ENCODE results near the gene PHYKPL. TPM values are rescaled to one million over a fixed set of nuclear protein-coding genes. Genes with fewer than 3 reads are reported as not detected.

Gene PHYKPL
- total and polyA plus RNA-seq, 2 donors (not counting 1 experiment from before 2014, with no cell fraction given), result 263 to 313 TPM

DNA sequence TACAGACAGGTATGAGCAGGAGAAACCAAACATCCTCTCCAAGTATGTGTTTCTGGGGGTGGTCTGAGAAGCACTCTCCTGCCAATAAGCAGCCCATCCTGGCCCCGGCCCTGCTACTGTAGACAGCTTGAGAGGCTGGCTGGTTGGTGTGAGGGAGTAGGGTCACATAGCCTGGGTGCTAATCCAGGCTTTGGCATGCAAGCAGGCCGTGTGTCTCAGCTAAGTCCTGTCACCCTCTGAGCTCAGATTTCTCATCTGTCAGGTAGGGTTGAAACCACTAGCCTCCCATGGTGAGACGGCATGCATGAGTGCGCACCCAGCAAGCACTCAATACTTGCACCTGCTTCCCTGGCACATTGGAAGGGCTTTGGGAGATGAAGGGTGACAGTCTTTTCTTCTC lies 49.8 kb upstream of the PHYKPL start:
- Histone ChIP-seq H3K4me3 (ENCODE audit: control extremely low read depth in 1 of 5, extremely low read depth in 1 of 5, insufficient read depth in 1 of 5, low read depth in 2 of 5, low read length in 4 of 5) (no peak overlapping the region), H3K27ac (ENCODE audit: low read length in 2 of 2) (no peak overlapping the region), H3K9me3 (ENCODE audit: control extremely low read depth in 1 of 3, control insufficient read depth in 2 of 3, insufficient read depth in 1 of 3, low read length in 2 of 3) (peaks cover 0 to 14% (median 11%) of the 10 kb centered on the region in 3 donors), H3K4me1 (ENCODE audit: control insufficient read depth in 2 of 2, insufficient read depth in 2 of 2, low read length in 2 of 2) (peaks cover 0 to 6% of the 10 kb centered on the region in 2 donors), H2AFZ (ENCODE audit: insufficient read depth, low read depth, low read length, poor library complexity, severe bottlenecking) (no peak overlapping the region), H3K9ac (ENCODE audit: low read length) (no peak overlapping the region), H3K27me3 (replicated peaks in 1 of 4; ENCODE audit: control extremely low read depth in 1 of 4, control insufficient read depth in 3 of 4, insufficient read depth in 4 of 4, low read length in 3 of 4) (peaks cover 0 to 10% (median 0%) of the 10 kb centered on the region in 4 experiments), H4K20me1 (ENCODE audit: control insufficient read depth, insufficient read depth, low read length, poor library complexity, severe bottlenecking) (no peaks in the 10 kb centered on the region), H3K79me2 (ENCODE audit: control insufficient read depth, insufficient read depth, low read length) (no peaks in the 10 kb centered on the region), H3K36me3 (replicated peaks in 1 of 2; ENCODE audit: control extremely low read depth in 1 of 2, control insufficient read depth in 1 of 2, extremely low read depth in 1 of 2, insufficient read depth in 2 of 2, low read length in 1 of 2) (no peaks in the 10 kb centered on the region), H3K4me2 (replicated peaks; ENCODE audit: low read depth, low read length, poor library complexity, severe bottlenecking) (no peak overlapping the region)
- H3K4me3 Mint-ChIP-seq, result no peak overlapping the region
- no peak for ATAC-seq (ENCODE audit: low read depth)
- H3K4me1 Mint-ChIP-seq, result peaks cover 2% of the 10 kb centered on the region
- 95% methylated on average over 4 of the region's 4 CpGs for WGBS (ENCODE audit: insufficient coverage)
- peaks cover 13% of the 10 kb centered on the region for H3K9me3 Mint-ChIP-seq (ENCODE audit: insufficient read depth)
- H3K27me3 Mint-ChIP-seq, result peaks cover 20% of the 10 kb centered on the region
- H3K27ac Mint-ChIP-seq, result no peak overlapping the region
- no peak for DNase-seq
- TF ChIP-seq, protein P1, sequence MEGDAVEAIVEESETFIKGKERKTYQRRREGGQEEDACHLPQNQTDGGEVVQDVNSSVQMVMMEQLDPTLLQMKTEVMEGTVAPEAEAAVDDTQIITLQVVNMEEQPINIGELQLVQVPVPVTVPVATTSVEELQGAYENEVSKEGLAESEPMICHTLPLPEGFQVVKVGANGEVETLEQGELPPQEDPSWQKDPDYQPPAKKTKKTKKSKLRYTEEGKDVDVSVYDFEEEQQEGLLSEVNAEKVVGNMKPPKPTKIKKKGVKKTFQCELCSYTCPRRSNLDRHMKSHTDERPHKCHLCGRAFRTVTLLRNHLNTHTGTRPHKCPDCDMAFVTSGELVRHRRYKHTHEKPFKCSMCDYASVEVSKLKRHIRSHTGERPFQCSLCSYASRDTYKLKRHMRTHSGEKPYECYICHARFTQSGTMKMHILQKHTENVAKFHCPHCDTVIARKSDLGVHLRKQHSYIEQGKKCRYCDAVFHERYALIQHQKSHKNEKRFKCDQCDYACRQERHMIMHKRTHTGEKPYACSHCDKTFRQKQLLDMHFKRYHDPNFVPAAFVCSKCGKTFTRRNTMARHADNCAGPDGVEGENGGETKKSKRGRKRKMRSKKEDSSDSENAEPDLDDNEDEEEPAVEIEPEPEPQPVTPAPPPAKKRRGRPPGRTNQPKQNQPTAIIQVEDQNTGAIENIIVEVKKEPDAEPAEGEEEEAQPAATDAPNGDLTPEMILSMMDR (IDR thresholded peaks at IDR 0.05), result no peak
- TF ChIP-seq EZH2 (IDR thresholded peaks at IDR 0.05; ENCODE audit: borderline replicate concordance, insufficient read depth, low read depth, low read length, poor library complexity, severe bottlenecking), result no peak
- CTCF ChIA-PET, result interaction anchor here (1.1 to 1.4 kb wide), 2 partner anchors 10 to 1211 kb away, joined by 3 read pairs; no protein-coding TSS in a partner anchor
- intact Hi-C loops (cut with micrococcal nuclease), result loop anchor here (5.0 kb wide), 1 partner anchor 555 kb away; no protein-coding TSS in a partner anchor
- POLR2A ChIA-PET, result no interaction called here

DNA sequence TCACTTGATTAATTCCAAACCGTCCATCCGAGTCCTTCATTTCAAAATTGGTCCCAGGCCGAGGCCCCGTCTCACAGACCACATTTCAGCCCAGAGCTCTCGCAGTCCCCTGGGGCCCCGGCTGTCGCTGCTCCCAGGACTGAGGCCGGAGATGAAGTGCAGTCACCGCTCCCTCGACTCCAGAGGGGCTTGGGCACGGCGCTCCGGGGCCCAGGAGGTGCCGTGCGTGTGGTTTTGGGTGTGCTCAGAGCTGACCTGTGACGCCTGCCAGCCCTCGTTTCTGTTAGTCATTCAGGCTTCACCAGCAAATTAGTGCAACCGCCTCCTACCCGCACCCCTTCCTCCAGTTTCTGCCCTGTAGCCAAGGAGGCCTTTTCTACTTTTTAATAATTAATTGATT lies 48.7 kb upstream of the PHYKPL start:
- TF ChIP-seq EZH2 (IDR thresholded peaks at IDR 0.05; ENCODE audit: borderline replicate concordance, insufficient read depth, low read depth, low read length, poor library complexity, severe bottlenecking), result no peak
- TF ChIP-seq, protein P1 (IDR thresholded peaks at IDR 0.05), result no peak
- H3K4me3 Mint-ChIP-seq, result no peak overlapping the region
- CTCF ChIA-PET, result interaction anchor here (1.1 to 4.0 kb wide), 4 partner anchors 9 to 1212 kb away, joined by 3 to 24 read pairs (median 8); no protein-coding TSS in a partner anchor

More for the DNA sequence above, 48.7 kb upstream of the PHYKPL start:
- H3K79me2 ChIP-seq (ENCODE audit: control insufficient read depth, insufficient read depth, low read length), result no peaks in the 10 kb centered on the region
- Mint-ChIP-seq H3K9me3 (ENCODE audit: insufficient read depth) (peaks cover 13% of the 10 kb centered on the region), H3K4me1 (peaks cover 2% of the 10 kb centered on the region), H3K27ac (no peak overlapping the region), H3K27me3 (peaks cover 18% of the 10 kb centered on the region)
- no peak overlapping the region for H2AFZ ChIP-seq (ENCODE audit: insufficient read depth, low read depth, low read length, poor library complexity, severe bottlenecking)
- peaks cover 0 to 14% (median 11%) of the 10 kb centered on the region in 3 donors for H3K9me3 ChIP-seq (ENCODE audit: control extremely low read depth in 1 of 3, control insufficient read depth in 2 of 3, insufficient read depth in 1 of 3, low read length in 2 of 3)
- peaks cover 0 to 10% (median 0%) of the 10 kb centered on the region in 4 experiments for H3K27me3 ChIP-seq (replicated peaks in 1 of 4; ENCODE audit: control extremely low read depth in 1 of 4, control insufficient read depth in 3 of 4, insufficient read depth in 4 of 4, low read length in 3 of 4)
- H3K9ac ChIP-seq (ENCODE audit: low read length), result no peak overlapping the region
- no peaks in the 10 kb centered on the region for H3K36me3 ChIP-seq (replicated peaks in 1 of 2; ENCODE audit: control extremely low read depth in 1 of 2, control insufficient read depth in 1 of 2, extremely low read depth in 1 of 2, insufficient read depth in 2 of 2, low read length in 1 of 2)
- DNase-seq, result no peak
- intact Hi-C loops (cut with micrococcal nuclease), result loop anchor here (5.0 kb wide), 1 partner anchor 556 kb away; no protein-coding TSS in a partner anchor
- H4K20me1 ChIP-seq (ENCODE audit: control insufficient read depth, insufficient read depth, low read length, poor library complexity, severe bottlenecking), result no peaks in the 10 kb centered on the region
- no peak overlapping the region for H3K4me2 ChIP-seq (replicated peaks; ENCODE audit: low read depth, low read length, poor library complexity, severe bottlenecking)
- WGBS (ENCODE audit: insufficient coverage), result 88% methylated on average over 17 of the region's 19 CpGs
- H3K27ac ChIP-seq (ENCODE audit: low read length in 2 of 2), result no peak overlapping the region
- peaks cover 0 to 6% of the 10 kb centered on the region in 2 donors for H3K4me1 ChIP-seq (ENCODE audit: control insufficient read depth in 2 of 2, insufficient read depth in 2 of 2, low read length in 2 of 2)
- ATAC-seq (ENCODE audit: low read depth), result no peak
- H3K4me3 ChIP-seq (ENCODE audit: control extremely low read depth in 1 of 5, extremely low read depth in 1 of 5, insufficient read depth in 1 of 5, low read depth in 2 of 5, low read length in 4 of 5), result no peak overlapping the region
- POLR2A ChIA-PET, result no interaction called here

Measured in B cell (primary cell).